Pancreas (tissue), 10 donors: ENCODE results near the gene COL19A1. TPM values are rescaled to one million over a fixed set of nuclear protein-coding genes. Genes with fewer than 3 reads are reported as not detected.

Experiments
- ATAC-seq, 4 donors: fragments of 200-7000 bp; cut with Tn5 transposase; one replicate each; pipeline versions ENCODE4 v1.8.0 to v1.9.1; 2020; ENCODE audit warnings: mild to moderate bottlenecking in 4 of 4, moderate library complexity in 4 of 4
- DNase-seq, 6 donors: peaks; one replicate each; pipeline ENCODE4 v3.0.0-alpha.2; 2020
- FAIRE-seq: peaks from 2 replicates; lab custom pipeline; 2012; peaks lifted over from hg19 to GRCh38; lab: Jason Lieb, UNC
- H3K27ac ChIP-seq, 4 donors: fragments of 200-600 bp; sonication (generic); 1 replicate in 3 of 4; 2 replicates in 1 of 4; pipeline versions ENCODE4 v1.5.0 to v1.8.0; 2020
- H3K27me3 ChIP-seq, 4 donors: fragments of 200-600 bp; one replicate each; pipeline ENCODE4 v1.8.0; 2021
- H3K36me3 ChIP-seq, 3 donors: fragments of 200-600 bp; sonication (generic) in 1 of 3; one replicate each; pipeline versions ENCODE4 v1.5.0 to v1.8.0; 2020 to 2021
- H3K4me1 ChIP-seq, 3 donors: fragments of 200-600 bp; one replicate each; pipeline ENCODE4 v1.8.0; 2021
- H3K4me3 ChIP-seq, 4 donors: fragments of 200-600 bp; sonication (generic) in 2 of 4; one replicate each; pipeline versions ENCODE4 v1.5.0 to v1.8.0; 2020 to 2021
- H3K9me3 ChIP-seq, 4 donors: fragments of 200-600 bp; one replicate each; pipeline ENCODE4 v1.8.0; 2021
- WGBS, 2 donors: extraction: QIAGEN DNeasy Blood & Tissue Kit; methylation state at CpG; one replicate each; pipeline ENCODE4 v1.1.7; 2013; 5-methylcytosine and 5-hydroxymethylcytosine counted together
- intact Hi-C, 3 donors: fragments of 100-400 bp; cut with DNase I; formaldehyde crosslinking; loops; one replicate each; pipeline versions ENCODE4 v1.11.1 to v1.14.2; 2022
- polyA plus RNA-seq, 2 donors: library from polyadenylated mRNA; stranded (reverse); fragments of 200-250 nt; gene quantifications; one replicate each; pipeline ENCODE4 v1.2.3, GENCODE V29; 2013
- total RNA-seq, 6 donors: library from RNA; stranded (reverse); fragmentation: NEBNext Ultra II Directional in 4 of 6; extraction: Animal tissue kit (Norgen Biotek cat#: 25700) in 4 of 6; gene quantifications; one replicate each; pipeline versions ENCODE4 v1.2.1 to v1.2.4, GENCODE V29; 2021 to 2023
- TF ChIP-seq, protein P1 (sequence below), 4 donors: fragments of 200-600 bp; sonication (generic) in 3 of 4; IDR thresholded peaks; one replicate each; pipeline versions ENCODE4 v1.5.0 to v1.8.0; 2021; ENCODE audit warnings: antibody characterized with exemption in 4 of 4
- donor health status: healthy with polysubstance abuse.
- donor health status: DM: no; HTN: no; CAD: no; lungs with moderate emphysema.
- donor health status: DM: no; HTN: no; CAD: no.
- donor health status: control.
- donor health status: control.
- donor health status: Bipolar disorder and iron deficiency.
- donor health status: DM: yes; HTN: yes; CAD: no.
- donor health status: DM: no; HTN: no; CAD: no.
- donor health status: DM: no; HTN: no; CAD: no.
- donor health status: DM: yes; HTN: yes; CAD: no.

Gene COL19A1
- total and polyA plus RNA-seq, 8 donors: 0.04 to 0.86 (median 0.37) TPM

DNA sequence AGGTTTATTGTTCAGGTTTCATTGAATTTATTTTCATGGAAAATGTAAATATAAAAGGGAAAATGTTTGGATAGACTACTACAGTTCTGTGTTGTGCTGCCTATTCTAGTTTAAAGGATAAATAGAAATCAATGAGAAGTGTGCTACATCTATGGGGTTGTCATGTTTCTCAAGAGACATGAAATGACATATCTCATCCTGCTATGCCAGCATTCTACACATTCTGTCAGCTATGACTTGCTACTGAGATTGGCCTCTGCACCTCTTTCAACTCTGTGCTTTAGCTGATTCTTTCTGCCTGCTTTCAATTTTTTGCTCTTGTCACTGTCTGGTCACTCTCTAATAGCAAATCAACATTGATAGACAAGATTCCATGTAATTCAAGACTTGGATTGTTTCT, 33.8 kb upstream of the COL19A1 start:
- FAIRE-seq: no peak
- intact Hi-C loops: loop anchor here in 1 of 3 donors (10.0 kb wide), 1 partner anchor 272 kb away; no protein-coding TSS in a partner anchor
- TF ChIP-seq, protein P1, sequence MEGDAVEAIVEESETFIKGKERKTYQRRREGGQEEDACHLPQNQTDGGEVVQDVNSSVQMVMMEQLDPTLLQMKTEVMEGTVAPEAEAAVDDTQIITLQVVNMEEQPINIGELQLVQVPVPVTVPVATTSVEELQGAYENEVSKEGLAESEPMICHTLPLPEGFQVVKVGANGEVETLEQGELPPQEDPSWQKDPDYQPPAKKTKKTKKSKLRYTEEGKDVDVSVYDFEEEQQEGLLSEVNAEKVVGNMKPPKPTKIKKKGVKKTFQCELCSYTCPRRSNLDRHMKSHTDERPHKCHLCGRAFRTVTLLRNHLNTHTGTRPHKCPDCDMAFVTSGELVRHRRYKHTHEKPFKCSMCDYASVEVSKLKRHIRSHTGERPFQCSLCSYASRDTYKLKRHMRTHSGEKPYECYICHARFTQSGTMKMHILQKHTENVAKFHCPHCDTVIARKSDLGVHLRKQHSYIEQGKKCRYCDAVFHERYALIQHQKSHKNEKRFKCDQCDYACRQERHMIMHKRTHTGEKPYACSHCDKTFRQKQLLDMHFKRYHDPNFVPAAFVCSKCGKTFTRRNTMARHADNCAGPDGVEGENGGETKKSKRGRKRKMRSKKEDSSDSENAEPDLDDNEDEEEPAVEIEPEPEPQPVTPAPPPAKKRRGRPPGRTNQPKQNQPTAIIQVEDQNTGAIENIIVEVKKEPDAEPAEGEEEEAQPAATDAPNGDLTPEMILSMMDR (IDR thresholded peaks at IDR 0.05): no peak
- no peak overlapping the region for H3K27ac ChIP-seq
- DNase-seq: no peak
- no peaks in the 10 kb centered on the region for H3K36me3 ChIP-seq
- H3K27me3 ChIP-seq: no peaks in the 10 kb centered on the region
- H3K4me3 ChIP-seq: no peak overlapping the region
- H3K9me3 ChIP-seq: no peaks in the 10 kb centered on the region
- peaks cover 0 to 4% (median 0%) of the 10 kb centered on the region in 3 donors for H3K4me1 ChIP-seq
- no peak for ATAC-seq

DNA sequence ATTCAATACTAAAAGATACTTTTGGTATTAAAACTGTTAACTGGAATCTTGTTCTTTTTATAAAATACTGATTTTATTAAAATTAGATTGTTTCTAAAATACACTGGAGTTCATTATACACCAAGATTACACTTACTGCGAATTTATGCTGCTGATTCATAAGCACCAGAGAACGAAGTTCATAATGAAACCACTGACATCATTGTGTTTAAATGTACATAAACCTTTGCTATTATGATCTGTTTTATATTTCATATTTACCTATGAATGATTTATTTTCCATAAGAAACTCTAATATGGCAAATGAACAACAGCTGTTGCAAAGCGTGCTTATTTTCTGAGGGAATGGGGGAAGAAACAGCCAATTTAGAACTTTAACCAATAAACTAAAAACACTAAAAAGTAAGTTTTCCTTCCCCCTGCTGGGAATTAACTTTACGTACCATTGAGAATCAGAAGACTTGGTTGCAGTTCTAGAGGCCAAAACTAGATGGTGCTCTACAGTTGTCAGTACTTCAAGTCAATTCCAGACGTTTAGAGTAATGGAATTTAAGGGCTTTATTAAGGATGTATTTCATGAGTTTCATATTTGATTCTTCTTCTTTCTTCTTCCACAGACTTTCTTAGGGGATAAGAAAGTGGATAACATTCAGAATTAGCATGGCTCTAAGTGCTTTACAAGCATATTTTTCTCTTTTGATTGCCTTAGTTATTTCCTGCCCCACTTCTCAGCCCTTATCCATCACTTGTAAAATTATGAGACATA, 30.8 kb upstream of the COL19A1 start:
- peak; percentile 82 for FAIRE-seq
- DNase-seq: peak in 2 of 6 donors; percentile 5 to 28
- intact Hi-C loops: loop anchor here in 1 of 3 donors (10.0 kb wide), 1 partner anchor 269 kb away; no protein-coding TSS in a partner anchor
- peak; percentile 58 to 95 (median 90) for ATAC-seq
- Histone ChIP-seq H3K4me1 (peaks cover 0 to 4% (median 0%) of the 10 kb centered on the region in 3 donors), H3K9me3 (no peaks in the 10 kb centered on the region), H3K27me3 (no peaks in the 10 kb centered on the region), H3K36me3 (no peaks in the 10 kb centered on the region), H3K4me3 (no peak overlapping the region), H3K27ac (no peak overlapping the region)
- 6 to 12% methylated on average over 5 of the region's 5 CpGs for WGBS, 2 donors
- TF ChIP-seq, protein P1 (IDR thresholded peaks at IDR 0.05): peak; percentile 38 to 74 (median 55)

DNA sequence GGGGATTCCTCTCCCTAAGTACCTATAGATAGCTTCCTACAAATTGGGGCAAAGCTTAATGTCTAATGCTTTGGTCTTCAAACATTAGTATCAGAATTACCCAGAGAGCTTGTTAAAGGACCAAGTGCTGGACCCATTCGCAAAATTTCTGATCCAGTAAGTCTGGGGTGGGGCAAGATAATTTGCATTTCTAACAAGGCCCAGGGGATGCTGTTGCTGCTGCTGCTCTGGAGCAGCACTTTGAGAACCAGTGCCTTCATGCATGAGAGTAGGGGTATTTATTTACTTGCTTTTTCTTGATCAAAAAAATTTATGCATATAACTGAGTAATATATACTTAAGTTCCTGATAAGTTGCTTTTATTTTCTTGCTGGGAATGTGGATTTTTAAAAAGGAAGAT, 24.5 kb upstream of the COL19A1 start:
- no peak for DNase-seq
- Histone ChIP-seq H3K9me3 (no peaks in the 10 kb centered on the region), H3K4me1 (peaks cover 0 to 3% (median 0%) of the 10 kb centered on the region in 3 donors), H3K27ac (no peak overlapping the region), H3K36me3 (no peaks in the 10 kb centered on the region), H3K27me3 (no peaks in the 10 kb centered on the region), H3K4me3 (no peak overlapping the region)
- ATAC-seq: no peak
- no peak for FAIRE-seq
- TF ChIP-seq, protein P1 (IDR thresholded peaks at IDR 0.05): no peak
- whole genome bisulfite sequencing, 2 donors: 94 to 95% methylated on average over 1 of the region's 1 CpG
- intact Hi-C loops: no loop called here

DNA sequence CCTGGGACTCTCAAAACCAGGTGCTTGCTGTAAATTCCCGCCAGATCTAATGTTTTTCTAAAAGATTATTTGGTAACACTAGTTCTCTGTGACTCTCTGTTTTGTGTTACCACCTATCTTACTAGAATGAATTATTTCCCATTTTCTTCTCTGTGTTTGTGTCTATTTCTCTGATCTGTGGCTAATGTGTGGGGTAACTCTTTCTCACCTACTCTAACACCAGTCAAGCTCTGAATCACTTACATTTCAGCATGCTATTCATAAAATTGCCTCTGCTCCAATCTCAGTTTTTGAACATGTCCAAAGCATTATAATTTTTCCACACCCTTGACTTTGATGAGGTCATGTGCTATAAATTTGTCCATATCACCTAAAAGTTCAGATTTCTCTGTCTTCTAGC, 23.2 kb upstream of the COL19A1 start:
- no peak overlapping the region for H3K4me3 ChIP-seq
- H3K9me3 ChIP-seq: no peaks in the 10 kb centered on the region
- FAIRE-seq (no peak), ATAC-seq (no peak), DNase-seq (no peak)
- no peaks in the 10 kb centered on the region for H3K27me3 ChIP-seq
- WGBS, 2 donors: 92 to 100% methylated on average over 1 of the region's 1 CpG
- intact Hi-C loops: no loop called here
- no peaks in the 10 kb centered on the region for H3K36me3 ChIP-seq
- no peak overlapping the region for H3K27ac ChIP-seq
- peaks cover 0 to 5% (median 0%) of the 10 kb centered on the region in 3 donors for H3K4me1 ChIP-seq
- TF ChIP-seq, protein P1 (IDR thresholded peaks at IDR 0.05): no peak

DNA sequence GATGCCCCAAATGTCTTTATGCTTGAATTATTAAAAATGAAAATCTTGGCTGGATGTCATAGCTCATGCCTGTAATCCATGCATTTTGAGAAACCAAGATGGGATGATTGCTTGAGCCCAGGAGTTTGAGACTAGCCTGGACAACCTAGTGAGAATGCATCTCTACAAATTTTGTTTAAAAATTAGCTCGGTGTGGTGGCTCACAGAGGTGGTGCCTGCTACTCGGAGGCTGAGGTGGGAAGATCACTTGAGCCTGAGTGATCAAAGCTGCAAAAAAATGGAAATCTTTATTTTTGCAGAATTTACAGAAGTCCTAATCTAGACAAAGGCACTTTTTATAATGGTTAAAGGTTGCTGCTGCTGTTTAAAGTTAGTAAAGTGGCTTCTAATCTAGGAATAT, 20.0 kb upstream of the COL19A1 start:
- H3K27ac ChIP-seq: no peak overlapping the region
- intact Hi-C loops: no loop called here
- TF ChIP-seq, protein P1 (IDR thresholded peaks at IDR 0.05): no peak
- H3K9me3 ChIP-seq: no peaks in the 10 kb centered on the region
- H3K27me3 ChIP-seq: no peaks in the 10 kb centered on the region
- ATAC-seq (no peak), DNase-seq (no peak), FAIRE-seq (no peak)
- peaks cover 0 to 5% (median 0%) of the 10 kb centered on the region in 3 donors for H3K4me1 ChIP-seq
- H3K36me3 ChIP-seq: no peaks in the 10 kb centered on the region
- H3K4me3 ChIP-seq: no peak overlapping the region
- 82 to 91% methylated on average over 2 of the region's 2 CpGs for WGBS, 2 donors
